ENCODE measurements around the gene ACP1.

Gene ACP1

GRCh38 chr2:317501-318424 is 53.0 kb downstream of the ACP1 start:
- peak overlapping the region; percentile 39 for H3K4me3 ChIP-seq (ENCODE audit: low read depth, low read length)
- peak; percentile 90 for DNase-seq (ENCODE audit: low read depth)
- TF ChIP-seq CTCF (conservative IDR thresholded peaks at IDR 0.05; ENCODE audit: low read depth, low read length): no peak

GRCh38 chr2:319059-319600 is 54.4 kb downstream of the ACP1 start:
- no peak overlapping the region for H3K4me3 ChIP-seq (ENCODE audit: low read depth, low read length)
- no peak for TF ChIP-seq CTCF (conservative IDR thresholded peaks at IDR 0.05; ENCODE audit: low read depth, low read length)
- DNase-seq (ENCODE audit: low read depth): no peak

GRCh38 chr2:320561-320960 is 55.8 kb downstream of the ACP1 start:
- no peak overlapping the region for H3K4me3 ChIP-seq (ENCODE audit: low read depth, low read length)
- DNase-seq (ENCODE audit: low read depth): no peak
- TF ChIP-seq CTCF (conservative IDR thresholded peaks at IDR 0.05; ENCODE audit: low read depth, low read length): no peak

- H3K4me3 ChIP-seq (ENCODE audit: low read depth, low read length): no peak overlapping the region
- no peak for TF ChIP-seq CTCF (conservative IDR thresholded peaks at IDR 0.05; ENCODE audit: low read depth, low read length)
- DNase-seq (ENCODE audit: low read depth): no peak
Measured at GRCh38 chr2:322326-322725, 57.6 kb downstream of the ACP1 start.

- DNase-seq (ENCODE audit: low read depth): no peak
Measured at GRCh38 chr2:323035-323434, 58.3 kb downstream of the ACP1 start.

More at GRCh38 chr2:323035-323434, 58.3 kb downstream of the ACP1 start:
- no peak for TF ChIP-seq CTCF (conservative IDR thresholded peaks at IDR 0.05; ENCODE audit: low read depth, low read length)
- H3K4me3 ChIP-seq (ENCODE audit: low read depth, low read length): no peak overlapping the region

All from choroid plexus epithelial cell (primary cell).